IMR-90 (cell line): ENCODE measurements around the gene HADHB. TPM values are rescaled to one million over a fixed set of nuclear protein-coding genes. Genes with fewer than 3 reads are reported as not detected.

ENCODE experiments used
- ATAC-seq: fragments of 200-7000 bp; cut with Tn5 transposase; 2 replicates; pipeline ENCODE4 v1.9.1; 2020; ENCODE audit warnings: low read depth, mild to moderate bottlenecking, moderate library complexity
- BruUV-seq: library from RNA; stranded (reverse); fragments of 400-500 nt; replicated peaks from 2 replicates; lab custom pipeline; 2021; lab: Mats Ljungman, UMichigan
- CTCF ChIA-PET: fragments of 300-600 bp; formaldehyde crosslinking; extraction: SDS; loops from one replicate; lab custom pipeline; 2021; ENCODE audit warnings: antibody characterized with exemption; lab: Yijun Ruan, JAX
- POLR2A ChIA-PET: fragments of 300-600 bp; sonication (Branson Sonifier 250); formaldehyde crosslinking; loops from one replicate; lab custom pipeline; 2022; ENCODE audit warnings: antibody characterized with exemption; ENCODE audit not compliant: unreplicated experiment; lab: Charles Lee
- DNase-seq: peaks from one replicate; pipeline ENCODE4 v3.0.0; 2013
- H2AFZ ChIP-seq: replicated peaks from 2 replicates; pipeline ENCODE3; 2013; ENCODE audit warnings: low read length, mild to moderate bottlenecking; ENCODE audit not compliant: poor library complexity
- H2AK5ac ChIP-seq: 2 replicates; pipeline ENCODE4 v1.6.1; 2013; ENCODE audit warnings: low read depth, low read length, inconsistent platforms
- H2AK9ac ChIP-seq: replicated peaks from 2 replicates; pipeline ENCODE3; 2013; ENCODE audit warnings: mild to moderate bottlenecking, low read depth, low read length, moderate library complexity; ENCODE audit not compliant: poor library complexity
- H2BK120ac ChIP-seq: 2 replicates; pipeline ENCODE4 v1.6.1; 2013; ENCODE audit warnings: low read depth, low read length, inconsistent platforms
- H2BK15ac ChIP-seq: 3 replicates; pipeline ENCODE4 v1.6.1; 2013; ENCODE audit warnings: low read depth, low read length, inconsistent platforms
- H2BK20ac ChIP-seq: 2 replicates; pipeline ENCODE4 v1.6.1; 2013; ENCODE audit warnings: low read depth, mild to moderate bottlenecking, inconsistent platforms, low read length, moderate library complexity
- H2BK5ac ChIP-seq: 2 replicates; pipeline ENCODE4 v1.6.1; 2013; ENCODE audit warnings: mild to moderate bottlenecking, low read depth, low read length, inconsistent platforms; ENCODE audit not compliant: poor library complexity, severe bottlenecking
- H3K14ac ChIP-seq: replicated peaks from 2 replicates; pipeline ENCODE4 v1.6.1; 2013; ENCODE audit warnings: low read depth, low read length, inconsistent platforms
- H3K18ac ChIP-seq: 2 replicates; pipeline ENCODE4 v1.6.1; 2013; ENCODE audit warnings: low read depth, low read length, control low read depth
- H3K23ac ChIP-seq: 2 replicates; pipeline ENCODE4 v1.6.1; 2013; ENCODE audit warnings: low read depth, low read length, inconsistent platforms
- H3K27ac ChIP-seq: 2 replicates; pipeline ENCODE4 v1.5.1; 2013; ENCODE audit warnings: mild to moderate bottlenecking, control low read depth, low read length; ENCODE audit not compliant: insufficient read depth
- H3K27me3 ChIP-seq: 2 replicates; pipeline ENCODE4 v1.6.1; 2013; ENCODE audit warnings: low read length; ENCODE audit not compliant: control insufficient read depth, insufficient read depth
- H3K36me3 ChIP-seq: 2 replicates; pipeline ENCODE4 v1.6.1; 2013; ENCODE audit warnings: low read length, mixed read lengths; ENCODE audit not compliant: control insufficient read depth, insufficient read depth
- H3K4ac ChIP-seq: 2 replicates; pipeline ENCODE4 v1.6.1; 2013; ENCODE audit warnings: low read depth, low read length, inconsistent platforms
- H3K4me1 ChIP-seq: 2 replicates; pipeline ENCODE4 v1.6.1; 2013; ENCODE audit warnings: low read length, mixed read lengths; ENCODE audit not compliant: control insufficient read depth, insufficient read depth
- H3K4me2 ChIP-seq: 2 replicates; pipeline ENCODE4 v1.6.1; 2013; ENCODE audit warnings: low read depth, mild to moderate bottlenecking, control low read depth, low read length, moderate library complexity
- H3K4me3 ChIP-seq: 2 replicates; pipeline ENCODE4 v1.5.1; 2013; ENCODE audit warnings: low read depth, mild to moderate bottlenecking, control low read depth, low read length, moderate library complexity; ENCODE audit not compliant: insufficient read depth
- H3K56ac ChIP-seq: 2 replicates; pipeline ENCODE4 v1.6.1; 2013; ENCODE audit warnings: low read length, inconsistent platforms; ENCODE audit not compliant: insufficient read depth; ENCODE audit errors: extremely low read depth
- H3K79me1 ChIP-seq, 2 experiments: 2 replicates each; pipeline ENCODE4 v1.6.1; 2013; ENCODE audit warnings: low read length in 2 of 2, inconsistent platforms in 1 of 2, low read depth in 1 of 2
- H3K9ac ChIP-seq: 2 replicates; pipeline ENCODE4 v1.6.1; 2013; ENCODE audit warnings: low read depth, low read length, control low read depth
- H3K9me1 ChIP-seq: 2 replicates; pipeline ENCODE4 v1.6.1; 2013; ENCODE audit warnings: low read length, inconsistent platforms; ENCODE audit not compliant: insufficient read depth
- H3K9me3 ChIP-seq: 2 replicates; pipeline ENCODE4 v1.6.1; 2013; ENCODE audit warnings: low read length; ENCODE audit not compliant: control insufficient read depth, insufficient read depth
- H4K20me1 ChIP-seq: 2 replicates; pipeline ENCODE4 v1.6.1; 2013; ENCODE audit warnings: low read length, inconsistent platforms; ENCODE audit not compliant: insufficient read depth
- H4K5ac ChIP-seq: 2 replicates; pipeline ENCODE4 v1.6.1; 2013; ENCODE audit warnings: mild to moderate bottlenecking, low read depth, low read length, control low read depth
- H4K8ac ChIP-seq, 2 experiments: 2 replicates each; pipeline ENCODE4 v1.6.1; 2013; ENCODE audit warnings: low read depth in 2 of 2, low read length in 2 of 2, control low read depth in 1 of 2, inconsistent platforms in 1 of 2
- H4K91ac ChIP-seq: 2 replicates; pipeline ENCODE4 v1.6.1; 2013; ENCODE audit warnings: low read depth, low read length, inconsistent platforms; ENCODE audit not compliant: insufficient read depth
- BHLHE40 ChIP-seq: fragments of 150-350 bp; IDR thresholded peaks from 2 replicates; pipeline ENCODE4 v1.6.1; 2016; ENCODE audit warnings: mild to moderate bottlenecking, low read depth, low read length
- CEBPB ChIP-seq: IDR thresholded peaks from 2 replicates; pipeline ENCODE4 v1.6.1; 2012; ENCODE audit warnings: low read depth, low read length, improper control_type of control experiment
- CHD1 ChIP-seq: IDR thresholded peaks from 2 replicates; pipeline ENCODE4 v1.6.1; 2012; ENCODE audit warnings: low read depth, low read length, improper control_type of control experiment
- FOS ChIP-seq: fragments of 150-350 bp; IDR thresholded peaks from 2 replicates; pipeline ENCODE4 v1.6.1; 2016; ENCODE audit warnings: low read depth, low read length
- MAFK ChIP-seq: IDR thresholded peaks from 2 replicates; pipeline ENCODE4 v1.6.1; 2012; ENCODE audit warnings: low read depth, low read length, improper control_type of control experiment
- MAZ ChIP-seq: IDR thresholded peaks from 2 replicates; pipeline ENCODE4 v1.6.1; 2012; ENCODE audit warnings: low read depth, mild to moderate bottlenecking, low read length, improper control_type of control experiment, moderate library complexity, borderline replicate concordance
- MXI1 ChIP-seq: IDR thresholded peaks from 2 replicates; pipeline ENCODE4 v1.6.1; 2012; ENCODE audit warnings: low read depth, mild to moderate bottlenecking, low read length, moderate library complexity, borderline replicate concordance
- NFE2L2 ChIP-seq: fragments of 150-350 bp; IDR thresholded peaks from 2 replicates; pipeline ENCODE4 v1.6.1; 2016; ENCODE audit warnings: low read depth, mild to moderate bottlenecking, low read length
- POLR2A ChIP-seq: IDR thresholded peaks from 2 replicates; pipeline ENCODE4 v1.6.1; 2012; ENCODE audit warnings: mild to moderate bottlenecking, low read depth, low read length
- RAD21 ChIP-seq: IDR thresholded peaks from 2 replicates; pipeline ENCODE4 v1.6.1; 2012; ENCODE audit warnings: low read length, improper control_type of control experiment
- RCOR1 ChIP-seq: IDR thresholded peaks from 2 replicates; pipeline ENCODE4 v1.6.1; 2012; ENCODE audit warnings: mild to moderate bottlenecking, low read length, improper control_type of control experiment; ENCODE audit not compliant: insufficient replicate concordance
- SMC3 ChIP-seq: fragments of 150-350 bp; IDR thresholded peaks from 2 replicates; pipeline ENCODE4 v1.6.1; 2016; ENCODE audit warnings: low read depth, mild to moderate bottlenecking, antibody characterized with exemption, low read length, moderate library complexity
- WGBS, 2 experiments: methylation state at CpG; one replicate each; pipeline versions ENCODE4 v1.1.5 to v1.1.7; 2013; ENCODE audit warnings: missing lambda C conversion rate in 2 of 2; ENCODE audit not compliant: insufficient read length in 1 of 2; ENCODE audit errors: extremely low coverage in 2 of 2; 5-methylcytosine and 5-hydroxymethylcytosine counted together
- dilution Hi-C: fragments of 300-500 bp; cut with HindIII; formaldehyde crosslinking; loops from one replicate; pipeline ENCODE4 v1.14.3; 2018; ENCODE audit warnings: low sequenced_read_pairs; ENCODE audit not compliant: unreplicated experiment
- in situ Hi-C: fragments of 300-500 bp; cut with MboI; formaldehyde crosslinking; loops from 3 replicates; pipeline ENCODE4 v1.14.3; 2019; ENCODE audit warnings: low sequenced_read_pairs, inconsistent platforms, mixed read lengths
- intact Hi-C: fragments of 100-400 bp; cut with micrococcal nuclease; formaldehyde crosslinking; loops from 2 replicates; pipeline ENCODE4 v1.10.0; 2022
- polyA plus RNA-seq, 3 experiments: library from polyadenylated mRNA; depleted of rRNA; stranded (reverse); fragments of >200 nt; gene quantifications; 2 replicates each; pipeline ENCODE4 v1.2.3, GENCODE V29; 2012; ENCODE audit warnings: low replicate concordance in 1 of 3
- total RNA-seq: library from RNA; depleted of rRNA; stranded (reverse); fragments of >200 nt; gene quantifications from 2 replicates; pipeline ENCODE4 v1.2.3, GENCODE V29; 2012
- TF ChIP-seq, protein P1 (sequence below): conservative IDR thresholded peaks from 2 replicates; pipeline ENCODE4 v1.5.1; 2012; ENCODE audit warnings: mild to moderate bottlenecking, low read depth, low read length, improper control_type of control experiment
- TF ChIP-seq, protein P2 (sequence below): fragments of 150-350 bp; IDR thresholded peaks from 2 replicates; pipeline ENCODE4 v1.6.1; 2017; ENCODE audit warnings: mild to moderate bottlenecking, antibody characterized with exemption, low read length, low read depth

The HADHB gene
- total and polyA plus RNA-seq, 2 of the 4 experiments (the other 2 are of a cell fraction): 67.9 to 79.8 TPM

DNA sequence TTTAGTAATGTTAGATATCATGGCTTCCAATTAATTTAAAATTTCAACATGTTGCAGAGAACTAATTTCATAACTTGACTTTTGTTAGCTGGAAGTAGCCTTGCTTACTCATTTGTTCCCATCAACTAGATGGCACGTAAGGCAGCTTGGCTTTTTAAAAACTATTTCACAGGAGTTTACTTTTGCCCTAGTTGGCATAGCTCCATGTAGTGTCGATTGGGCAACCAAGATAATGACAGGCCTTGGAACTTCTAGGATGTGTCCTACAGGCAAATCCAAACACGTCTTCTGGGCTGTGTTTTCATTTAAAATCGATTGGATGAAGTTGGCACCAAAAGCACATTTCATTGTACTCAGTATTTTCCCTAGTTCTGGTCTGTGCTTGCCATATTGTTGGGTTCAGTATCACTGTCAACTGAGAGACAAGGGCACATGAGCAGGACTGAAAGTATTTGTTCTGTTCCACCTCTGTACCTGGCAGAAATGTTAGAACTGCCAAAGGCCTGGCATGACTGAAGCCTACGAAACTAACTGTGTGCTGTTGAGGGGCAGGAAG lies 29.4 kb downstream of the HADHB start (continued):
- TF ChIP-seq MAFK (no peak), POLR2A (no peak)

DNA sequence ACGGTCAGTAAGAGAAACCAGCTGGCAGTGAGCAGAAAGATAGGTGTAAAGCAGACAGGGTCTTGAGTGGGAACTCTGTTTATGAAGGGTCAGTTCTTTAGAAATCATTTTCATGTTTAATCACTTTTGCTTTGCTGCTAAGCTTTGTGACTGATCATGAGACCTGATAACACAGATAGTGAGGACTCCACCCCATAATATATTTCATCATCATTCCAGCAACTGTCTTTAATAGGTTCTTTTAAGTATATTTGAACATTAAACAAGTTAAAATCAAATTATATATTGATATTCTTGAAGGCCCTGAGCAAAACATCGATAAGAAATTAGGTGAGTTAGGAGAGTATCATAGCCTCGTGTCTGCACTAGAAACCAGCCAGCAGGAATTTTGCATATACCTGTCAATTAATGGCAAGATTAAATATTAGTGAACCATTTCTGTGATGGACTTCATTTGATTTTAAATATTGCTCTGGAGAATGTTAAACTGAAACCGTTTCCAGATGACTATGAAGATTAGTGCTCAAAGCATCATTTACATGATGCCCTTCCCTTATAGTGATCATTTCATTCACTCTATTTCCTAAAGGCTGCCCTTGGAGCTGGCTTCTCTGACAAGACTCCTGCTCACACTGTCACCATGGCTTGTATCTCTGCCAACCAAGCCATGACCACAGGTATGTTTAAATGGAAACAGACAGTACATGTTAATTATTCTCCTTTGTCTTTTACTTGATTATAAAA lies 31.9 kb downstream of the HADHB start:
- dilution Hi-C loops (no loop called here), in situ Hi-C loops (no loop called here), intact Hi-C loops (loop anchor here (1.0 kb wide), 1 partner anchor 9 kb away; no protein-coding TSS in a partner anchor)
- H4K91ac ChIP-seq: no peak overlapping the region
- peaks cover 2 to 12% of the 10 kb centered on the region in 2 experiments; a peak in 3 of 4 replicates for H3K79me1 ChIP-seq
- DNase-seq (no peak), ATAC-seq (no peak)
- H2AK5ac ChIP-seq: no peak overlapping the region
- no peak overlapping the region for H2BK5ac ChIP-seq
- H3K9me3 ChIP-seq: no peaks in the 10 kb centered on the region
- H3K14ac ChIP-seq: no peak overlapping the region
- no peak overlapping the region for H3K4ac ChIP-seq
- H2AFZ ChIP-seq: no peak overlapping the region
- H3K4me2 ChIP-seq: no peak overlapping the region
- POLR2A ChIA-PET: no interaction called here
- CTCF ChIA-PET: no interaction called here
- no TSS peak for BruUV-seq
- H3K18ac ChIP-seq: no peak overlapping the region
- no peak overlapping the region for H2BK120ac ChIP-seq
- H3K9ac ChIP-seq: no peak overlapping the region
- peaks cover 28% of the 10 kb centered on the region for H3K36me3 ChIP-seq
- H3K4me3 ChIP-seq: no peak overlapping the region
- no peak overlapping the region for H2BK20ac ChIP-seq
- no peak overlapping the region for H4K5ac ChIP-seq
- H3K27me3 ChIP-seq: no peaks in the 10 kb centered on the region
- H3K23ac ChIP-seq: no peak overlapping the region
- no CpG with 5 or more reads among the region's 4 CpGs for WGBS, 2 experiments
- H3K56ac ChIP-seq: no peak overlapping the region
- H2AK9ac ChIP-seq: no peak overlapping the region
- peaks cover 10% of the 10 kb centered on the region for H3K9me1 ChIP-seq
- no peak overlapping the region for H4K8ac ChIP-seq
- H3K4me1 ChIP-seq: peaks cover 6% of the 10 kb centered on the region; the same call in 1 of the 2 replicates
- no peak overlapping the region for H3K27ac ChIP-seq
- no peak overlapping the region for H2BK15ac ChIP-seq
- peaks cover 4% of the 10 kb centered on the region; the same call in 1 of the 2 replicates for H4K20me1 ChIP-seq
- TF ChIP-seq MAFK (no peak), BHLHE40 (no peak), RAD21 (no peak), MXI1 (no peak), FOS (no peak), CEBPB (no peak), POLR2A (no peak), NFE2L2 (no peak), MAZ (no peak), CHD1 (no peak), SMC3 (no peak), RCOR1 (no peak)
- TF ChIP-seq, protein P1, sequence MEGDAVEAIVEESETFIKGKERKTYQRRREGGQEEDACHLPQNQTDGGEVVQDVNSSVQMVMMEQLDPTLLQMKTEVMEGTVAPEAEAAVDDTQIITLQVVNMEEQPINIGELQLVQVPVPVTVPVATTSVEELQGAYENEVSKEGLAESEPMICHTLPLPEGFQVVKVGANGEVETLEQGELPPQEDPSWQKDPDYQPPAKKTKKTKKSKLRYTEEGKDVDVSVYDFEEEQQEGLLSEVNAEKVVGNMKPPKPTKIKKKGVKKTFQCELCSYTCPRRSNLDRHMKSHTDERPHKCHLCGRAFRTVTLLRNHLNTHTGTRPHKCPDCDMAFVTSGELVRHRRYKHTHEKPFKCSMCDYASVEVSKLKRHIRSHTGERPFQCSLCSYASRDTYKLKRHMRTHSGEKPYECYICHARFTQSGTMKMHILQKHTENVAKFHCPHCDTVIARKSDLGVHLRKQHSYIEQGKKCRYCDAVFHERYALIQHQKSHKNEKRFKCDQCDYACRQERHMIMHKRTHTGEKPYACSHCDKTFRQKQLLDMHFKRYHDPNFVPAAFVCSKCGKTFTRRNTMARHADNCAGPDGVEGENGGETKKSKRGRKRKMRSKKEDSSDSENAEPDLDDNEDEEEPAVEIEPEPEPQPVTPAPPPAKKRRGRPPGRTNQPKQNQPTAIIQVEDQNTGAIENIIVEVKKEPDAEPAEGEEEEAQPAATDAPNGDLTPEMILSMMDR: no peak
- TF ChIP-seq, protein P2, sequence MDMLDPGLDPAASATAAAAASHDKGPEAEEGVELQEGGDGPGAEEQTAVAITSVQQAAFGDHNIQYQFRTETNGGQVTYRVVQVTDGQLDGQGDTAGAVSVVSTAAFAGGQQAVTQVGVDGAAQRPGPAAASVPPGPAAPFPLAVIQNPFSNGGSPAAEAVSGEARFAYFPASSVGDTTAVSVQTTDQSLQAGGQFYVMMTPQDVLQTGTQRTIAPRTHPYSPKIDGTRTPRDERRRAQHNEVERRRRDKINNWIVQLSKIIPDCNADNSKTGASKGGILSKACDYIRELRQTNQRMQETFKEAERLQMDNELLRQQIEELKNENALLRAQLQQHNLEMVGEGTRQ: no peak
